Measurements from ENCODE around the gene PMAIP1.
A peak's percentile ranks its signal among the peaks of the same experiment; 100 is the strongest.
"Not testable (repeated sequence)": the region's sequence is repeated elsewhere in the genome, so short reads cannot be mapped to it uniquely, and the experiment has no call there.

Gene PMAIP1

GRCh38 chr18:59881728-59882656, 17.8 kb upstream of the PMAIP1 start:
- DNase-seq (ENCODE audit: extremely low spot score): no peak
- no peak for TF ChIP-seq CTCF (IDR thresholded peaks at IDR 0.05; ENCODE audit: control extremely low read depth, extremely low read depth, low read depth, missing control alignments)
- ChIA-PET CTCF (interaction anchor here (0.8 to 1.6 kb wide), 8 partner anchors 10 to 46 kb away, joined by 3 to 5 read pairs (median 4); no protein-coding TSS in a partner anchor), POLR2A (interaction anchor here (1.2 to 3.2 kb wide), 3 partner anchors 18 to 72 kb away, joined by 3 to 32 read pairs (median 6); partner anchors contain the start of gene PMAIP1)

GRCh38 chr18:59884351-59884750, 15.4 kb upstream of the PMAIP1 start:
- ChIA-PET CTCF (interaction anchor here (1.0 to 1.8 kb wide), 7 partner anchors 10 to 106 kb away, joined by 3 to 7 read pairs (median 5); partner anchors contain the start of gene PMAIP1), POLR2A (interaction anchor here (3.2 kb wide), 1 partner anchor 16 kb away, joined by 32 read pairs; the partner anchor contains the start of gene PMAIP1)
- TF ChIP-seq CTCF (IDR thresholded peaks at IDR 0.05; ENCODE audit: control extremely low read depth, extremely low read depth, low read depth, missing control alignments): no peak
- no peak for DNase-seq (ENCODE audit: extremely low spot score)

- ChIA-PET POLR2A (interaction anchor here (2.1 kb wide), 1 partner anchor 14 kb away, joined by 36 read pairs; the partner anchor contains the start of gene PMAIP1), CTCF (interaction anchor here (1.2 to 1.8 kb wide), 5 partner anchors 9 to 49 kb away, joined by 4 to 6 read pairs (median 5); partner anchors contain the start of gene PMAIP1)
- TF ChIP-seq CTCF (IDR thresholded peaks at IDR 0.05; ENCODE audit: control extremely low read depth, extremely low read depth, low read depth, missing control alignments): no peak
- peak; percentile 66 for DNase-seq (ENCODE audit: extremely low spot score)
Observed at GRCh38 chr18:59885579-59886163, 14.1 kb upstream of the PMAIP1 start.

- DNase-seq (ENCODE audit: extremely low spot score); CTCF ChIA-PET: not testable (repeated sequence)
- POLR2A ChIA-PET: interaction anchor here (2.1 kb wide), 1 partner anchor 14 kb away, joined by 36 read pairs; the partner anchor contains the start of gene PMAIP1
Observed at GRCh38 chr18:59886399-59886798, 13.4 kb upstream of the PMAIP1 start.

- ChIA-PET CTCF (interaction anchor here (0.7 to 2.4 kb wide), 2 partner anchors 26 to 55 kb away, joined by 3 to 13 read pairs; no protein-coding TSS in a partner anchor), POLR2A (interaction anchor here (0.7 to 3.4 kb wide), 2 partner anchors 8 to 536 kb away, joined by 3 to 18 read pairs; partner anchors contain the start of gene PMAIP1)
- DNase-seq (ENCODE audit: extremely low spot score): no peak
- TF ChIP-seq CTCF (IDR thresholded peaks at IDR 0.05; ENCODE audit: control extremely low read depth, extremely low read depth, low read depth, missing control alignments): no peak
Observed at GRCh38 chr18:59892123-59892522, 7.7 kb upstream of the PMAIP1 start.

- no peak for TF ChIP-seq CTCF (IDR thresholded peaks at IDR 0.05; ENCODE audit: control extremely low read depth, extremely low read depth, low read depth, missing control alignments)
- ChIA-PET POLR2A (no interaction called here), CTCF (interaction anchor here (0.9 to 2.4 kb wide), 4 partner anchors 9 to 57 kb away, joined by 3 to 13 read pairs (median 4); no protein-coding TSS in a partner anchor)
- no peak for DNase-seq (ENCODE audit: extremely low spot score)
Observed at GRCh38 chr18:59893971-59894370, 5.8 kb upstream of the PMAIP1 start.

Data from GM10248 (cell line).